Liver (tissue), 9 donors: ENCODE results near the gene RREB1. TPM values are rescaled to one million over a fixed set of nuclear protein-coding genes. Genes with fewer than 3 reads are reported as not detected.

Experiments used
- DNase-seq: peaks from one replicate; pipeline ENCODE4 v3.0.0-alpha.2; 2017; ENCODE audit warnings: low spot score
- H3K27ac ChIP-seq, 2 donors: one replicate each; pipeline ENCODE4 v1.7.0; 2013; ENCODE audit warnings: inconsistent platforms in 2 of 2, low read length in 2 of 2, control low read depth in 1 of 2, low read depth in 1 of 2, mild to moderate bottlenecking in 1 of 2
- H3K27me3 ChIP-seq, 4 donors: one replicate each; pipeline versions ENCODE4 v1.6.1 to v1.7.0; 2013; ENCODE audit warnings: low read length in 3 of 4, inconsistent platforms in 1 of 4, mild to moderate bottlenecking in 1 of 4, moderate library complexity in 1 of 4; ENCODE audit not compliant: control insufficient read depth in 4 of 4, insufficient read depth in 4 of 4
- H3K36me3 ChIP-seq, 4 donors: one replicate each; pipeline versions ENCODE4 v1.6.1 to v1.7.0; 2013; ENCODE audit warnings: low read length in 3 of 4, mild to moderate bottlenecking in 3 of 4, low read depth in 1 of 4, moderate library complexity in 1 of 4; ENCODE audit not compliant: control insufficient read depth in 4 of 4, insufficient read depth in 3 of 4
- H3K4me1 ChIP-seq, 4 donors: one replicate each; pipeline versions ENCODE4 v1.6.1 to v1.7.0; 2013; ENCODE audit warnings: low read length in 3 of 4, mild to moderate bottlenecking in 3 of 4, moderate library complexity in 1 of 4; ENCODE audit not compliant: control insufficient read depth in 4 of 4, insufficient read depth in 4 of 4
- H3K4me3 ChIP-seq, 3 donors: one replicate each; pipeline versions ENCODE4 v1.6.1 to v1.7.0; 2013; ENCODE audit warnings: low read length in 3 of 3, control low read depth in 1 of 3, low read depth in 1 of 3, mild to moderate bottlenecking in 1 of 3
- H3K9ac ChIP-seq, 2 donors: one replicate each; pipeline ENCODE4 v1.7.0; 2013; ENCODE audit warnings: low read length in 2 of 2, mild to moderate bottlenecking in 2 of 2, moderate library complexity in 2 of 2, control low read depth in 1 of 2, low read depth in 1 of 2
- H3K9me3 ChIP-seq, 4 donors: one replicate each; pipeline versions ENCODE4 v1.6.1 to v1.7.0; 2013; ENCODE audit warnings: low read length in 3 of 4; ENCODE audit not compliant: control insufficient read depth in 4 of 4
- EGR1 ChIP-seq, 2 donors: IDR thresholded peaks; 2 replicates each; pipeline ENCODE4 v1.6.1; 2016 to 2018; ENCODE audit warnings: antibody characterized with exemption in 2 of 2, low read depth in 2 of 2
- FOXA1 ChIP-seq: IDR thresholded peaks from 2 replicates; pipeline ENCODE4 v1.6.1; 2016; ENCODE audit warnings: antibody characterized with exemption
- GABPA ChIP-seq, 2 donors: IDR thresholded peaks in 1 of 2; conservative IDR thresholded peaks in 1 of 2; 2 replicates each; pipeline ENCODE4 v1.6.1; 2016; ENCODE audit warnings: antibody characterized with exemption in 2 of 2, mild to moderate bottlenecking in 1 of 2, moderate library complexity in 1 of 2
- HNF4A ChIP-seq, 2 donors: conservative IDR thresholded peaks; 2 replicates each; pipeline ENCODE4 v1.6.1; 2016; ENCODE audit warnings: antibody characterized with exemption in 2 of 2, mild to moderate bottlenecking in 2 of 2
- NR2F2 ChIP-seq: IDR thresholded peaks from 2 replicates; pipeline ENCODE4 v1.6.1; 2016; ENCODE audit warnings: antibody characterized with exemption
- RAD21 ChIP-seq, 2 donors: IDR thresholded peaks; 2 replicates each; pipeline ENCODE4 v1.6.1; 2016; ENCODE audit warnings: antibody characterized with exemption in 2 of 2, mild to moderate bottlenecking in 2 of 2
- RXRA ChIP-seq, 2 donors: IDR thresholded peaks; 2 replicates each; pipeline ENCODE4 v1.6.1; 2017 to 2018; ENCODE audit warnings: antibody characterized with exemption in 2 of 2, mild to moderate bottlenecking in 1 of 2
- YY1 ChIP-seq: IDR thresholded peaks from 2 replicates; pipeline ENCODE4 v1.6.1; 2016; ENCODE audit warnings: antibody characterized with exemption, mild to moderate bottlenecking
- WGBS: extraction: QIAGEN DNeasy Blood & Tissue Kit; methylation state at CpG from one replicate; pipeline ENCODE4 v1.1.7; 2013; 5-methylcytosine and 5-hydroxymethylcytosine counted together
- polyA plus RNA-seq, 2 donors: library from polyadenylated mRNA; stranded (reverse) in 1 of 2; unstranded in 1 of 2; fragments of 200-250 nt in 1 of 2; fragments of >200 nt in 1 of 2; fragmentation: Nextera tagmentation in 1 of 2; extraction: Ambion mirVana in 1 of 2; gene quantifications; one replicate each; pipeline versions ENCODE4 v1.2.1 to v1.2.3, GENCODE V29; 2013 to 2015
- total RNA-seq, 2 donors: library from RNA; depleted of rRNA; stranded (reverse); fragments of >200 nt; gene quantifications; one replicate each; pipeline ENCODE4 v1.2.3, GENCODE V29; 2014
- TF ChIP-seq, protein P1 (sequence below): IDR thresholded peaks from 2 replicates; pipeline ENCODE4 v1.6.1; 2016; ENCODE audit warnings: antibody characterized with exemption
- TF ChIP-seq, protein P2 (sequence below): IDR thresholded peaks from 2 replicates; pipeline ENCODE4 v1.6.1; 2016; ENCODE audit warnings: antibody characterized with exemption
- TF ChIP-seq, protein P3 (sequence below): IDR thresholded peaks from 2 replicates; pipeline ENCODE4 v1.6.1; 2016; ENCODE audit warnings: antibody characterized with exemption, mild to moderate bottlenecking
- donor health status: healthy.
- donor health status: healthy.
- donor health status: healthy.
- donor health status: healthy.
- donor health status: healthy.

Gene RREB1
- total and polyA plus RNA-seq, 4 donors, result 10.1 to 28.9 (median 17.3) TPM

DNA sequence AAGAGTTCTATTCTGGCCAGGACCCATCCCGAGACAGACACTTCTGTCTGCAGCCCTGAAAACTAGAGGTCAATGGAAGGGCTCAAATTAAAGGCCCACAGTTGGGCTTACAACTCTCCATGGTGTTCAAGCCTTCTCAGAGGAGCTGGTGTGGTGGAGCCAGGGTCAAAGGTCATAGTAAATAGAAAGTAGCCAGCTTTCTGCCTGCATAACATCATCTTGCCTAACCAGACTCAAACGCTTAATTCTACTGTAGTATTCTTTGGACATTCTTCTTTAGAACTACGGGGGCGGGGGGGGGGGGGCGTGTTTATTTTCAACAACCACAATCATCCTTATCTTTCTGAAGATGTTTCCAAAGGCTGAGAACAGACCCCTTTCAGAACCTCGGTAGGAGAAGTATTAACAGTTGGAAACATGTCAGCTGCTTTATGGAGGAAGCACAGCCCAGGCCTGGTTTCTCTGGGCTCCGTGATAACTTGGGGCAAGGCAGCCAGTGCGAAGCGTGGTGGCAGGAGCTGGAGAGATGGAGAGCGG is 1.5 kb upstream of the RREB1 start:
- H3K27me3 ChIP-seq, result no peaks in the 10 kb centered on the region
- H3K27ac ChIP-seq, result peak overlapping the region; percentile 96 to 99
- H3K9me3 ChIP-seq, result no peaks in the 10 kb centered on the region
- H3K4me1 ChIP-seq, result peaks cover 4 to 26% (median 23%) of the 10 kb centered on the region in 4 donors
- DNase-seq, result no peak
- no peaks in the 10 kb centered on the region for H3K36me3 ChIP-seq
- no peak overlapping the region for H3K4me3 ChIP-seq
- TF ChIP-seq EGR1 (IDR thresholded peaks at IDR 0.05; ENCODE audit: low read depth in 2 of 2) (no peak), RAD21 (IDR thresholded peaks at IDR 0.05) (peak in 1 of 2 donors; percentile 10), HNF4A (conservative IDR thresholded peaks at IDR 0.05) (peak; percentile 30 to 53), NR2F2 (peak; percentile 40), GABPA (IDR thresholded peaks at IDR 0.05 in 1 of 2, conservative IDR thresholded peaks at IDR 0.05 in 1 of 2) (no peak)
- TF ChIP-seq, protein P1, sequence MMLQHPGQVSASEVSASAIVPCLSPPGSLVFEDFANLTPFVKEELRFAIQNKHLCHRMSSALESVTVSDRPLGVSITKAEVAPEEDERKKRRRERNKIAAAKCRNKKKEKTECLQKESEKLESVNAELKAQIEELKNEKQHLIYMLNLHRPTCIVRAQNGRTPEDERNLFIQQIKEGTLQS, result no peak
- WGBS, result 36% methylated on average over 10 of the region's 10 CpGs
- peak overlapping the region in 1 of 2 donors; percentile 39 for H3K9ac ChIP-seq

DNA sequence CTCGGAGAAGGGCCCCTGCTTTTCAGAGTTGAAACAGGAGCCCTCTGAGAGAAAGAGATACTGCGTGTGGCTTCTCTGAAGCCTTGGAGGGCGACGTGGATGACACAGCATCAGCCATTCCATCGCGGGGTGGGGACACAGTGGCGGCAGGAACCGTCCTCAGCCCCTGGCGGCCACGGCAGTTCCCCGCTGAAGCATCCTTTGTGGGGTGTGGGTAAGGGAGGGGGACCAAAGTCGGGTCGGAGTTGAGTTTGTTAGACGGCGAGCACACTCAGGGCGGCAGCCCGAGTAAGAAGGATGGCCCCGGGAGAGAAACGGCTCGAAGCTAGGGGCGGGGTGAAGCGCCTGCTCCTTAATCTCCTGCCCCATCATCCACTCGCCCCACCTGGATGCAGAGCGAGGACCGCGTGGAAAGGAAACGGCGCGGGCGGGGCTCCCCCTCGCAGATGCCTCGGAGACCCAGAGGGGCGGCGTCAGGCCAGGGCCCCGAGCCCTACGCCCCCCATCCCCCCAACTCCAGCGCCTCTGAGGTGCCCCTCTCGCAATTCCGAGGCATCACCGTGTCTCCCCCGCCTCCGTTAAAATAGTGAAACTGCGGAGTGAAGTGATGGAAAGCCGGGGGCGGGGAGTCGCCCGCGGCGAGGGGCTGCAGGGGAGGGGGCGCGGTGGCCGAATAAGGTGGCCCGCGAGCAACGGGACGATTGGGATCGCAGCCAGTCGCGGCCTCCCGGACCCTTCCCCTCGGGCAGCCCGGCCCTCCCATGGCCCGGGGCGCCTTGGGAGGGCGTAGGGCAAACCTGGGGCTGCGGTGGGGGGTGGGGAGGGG is 796 bp upstream of the RREB1 start:
- peaks cover 4 to 32% (median 27%) of the 10 kb centered on the region in 4 donors for H3K4me1 ChIP-seq
- H3K9ac ChIP-seq, result peak overlapping the region in 1 of 2 donors; percentile 39
- H3K27ac ChIP-seq, result peak overlapping the region; percentile 96 to 99
- no peaks in the 10 kb centered on the region for H3K27me3 ChIP-seq
- H3K9me3 ChIP-seq, result no peaks in the 10 kb centered on the region
- no peak for TF ChIP-seq NR2F2
- TF ChIP-seq, protein P2, sequence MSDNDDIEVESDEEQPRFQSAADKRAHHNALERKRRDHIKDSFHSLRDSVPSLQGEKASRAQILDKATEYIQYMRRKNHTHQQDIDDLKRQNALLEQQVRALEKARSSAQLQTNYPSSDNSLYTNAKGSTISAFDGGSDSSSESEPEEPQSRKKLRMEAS, result no peak
- TF ChIP-seq RAD21 (IDR thresholded peaks at IDR 0.05), result peak in 1 of 2 donors; percentile 45
- 9% methylated on average over 66 of the region's 66 CpGs for whole genome bisulfite sequencing
- peak overlapping the region; percentile 61 to 100 (median 92) for H3K4me3 ChIP-seq
- peak; percentile 74 for DNase-seq
- H3K36me3 ChIP-seq, result no peaks in the 10 kb centered on the region

DNA sequence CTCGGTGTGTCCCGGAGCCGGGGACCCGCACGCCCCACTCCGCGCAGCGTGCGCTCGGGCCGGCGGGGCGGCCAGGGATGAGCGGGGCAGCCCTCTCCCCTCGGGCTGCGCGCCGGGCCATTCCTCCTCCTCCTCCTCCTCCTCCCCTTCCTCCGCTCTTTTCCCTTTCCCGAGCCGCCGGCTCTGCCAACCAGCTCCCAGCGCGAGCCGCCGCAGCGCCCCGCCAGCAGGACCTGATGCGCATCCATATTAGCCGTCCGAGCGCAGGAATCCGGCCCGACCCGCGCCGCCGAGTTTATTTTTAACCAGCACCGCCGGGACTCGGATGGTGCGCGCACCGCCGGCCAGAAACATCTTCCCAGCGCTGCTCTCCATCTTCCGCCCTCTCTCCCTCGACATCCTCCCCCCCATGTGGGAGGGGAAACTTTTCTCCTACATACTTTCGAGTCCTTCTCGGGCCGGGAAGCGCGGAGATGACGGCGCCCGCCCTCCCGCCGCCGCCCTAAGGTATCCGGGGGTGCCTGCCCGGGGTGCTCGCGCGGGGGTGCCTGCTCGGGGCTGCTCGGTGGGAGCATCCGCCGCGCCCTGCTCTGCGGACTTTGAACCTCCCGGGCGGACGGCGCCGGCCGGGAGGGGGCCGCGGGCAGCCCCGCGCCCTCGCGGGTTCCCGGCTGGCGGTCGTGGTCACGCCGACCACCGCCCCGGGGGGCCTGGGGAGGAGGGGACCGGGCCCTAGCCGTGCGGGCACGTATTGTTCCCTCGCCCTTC is 619 bp downstream of the RREB1 start:
- H3K4me1 ChIP-seq, result peaks cover 4 to 46% (median 40%) of the 10 kb centered on the region in 4 donors
- peak overlapping the region; percentile 91 to 92 for H3K9ac ChIP-seq
- WGBS, result under 1% methylated on average over 94 of the region's 94 CpGs

More for the DNA sequence above, 619 bp downstream of the RREB1 start:
- TF ChIP-seq FOXA1 (no peak), RXRA (IDR thresholded peaks at IDR 0.05) (no peak), YY1 (peak; percentile 73)
- TF ChIP-seq, protein P3, sequence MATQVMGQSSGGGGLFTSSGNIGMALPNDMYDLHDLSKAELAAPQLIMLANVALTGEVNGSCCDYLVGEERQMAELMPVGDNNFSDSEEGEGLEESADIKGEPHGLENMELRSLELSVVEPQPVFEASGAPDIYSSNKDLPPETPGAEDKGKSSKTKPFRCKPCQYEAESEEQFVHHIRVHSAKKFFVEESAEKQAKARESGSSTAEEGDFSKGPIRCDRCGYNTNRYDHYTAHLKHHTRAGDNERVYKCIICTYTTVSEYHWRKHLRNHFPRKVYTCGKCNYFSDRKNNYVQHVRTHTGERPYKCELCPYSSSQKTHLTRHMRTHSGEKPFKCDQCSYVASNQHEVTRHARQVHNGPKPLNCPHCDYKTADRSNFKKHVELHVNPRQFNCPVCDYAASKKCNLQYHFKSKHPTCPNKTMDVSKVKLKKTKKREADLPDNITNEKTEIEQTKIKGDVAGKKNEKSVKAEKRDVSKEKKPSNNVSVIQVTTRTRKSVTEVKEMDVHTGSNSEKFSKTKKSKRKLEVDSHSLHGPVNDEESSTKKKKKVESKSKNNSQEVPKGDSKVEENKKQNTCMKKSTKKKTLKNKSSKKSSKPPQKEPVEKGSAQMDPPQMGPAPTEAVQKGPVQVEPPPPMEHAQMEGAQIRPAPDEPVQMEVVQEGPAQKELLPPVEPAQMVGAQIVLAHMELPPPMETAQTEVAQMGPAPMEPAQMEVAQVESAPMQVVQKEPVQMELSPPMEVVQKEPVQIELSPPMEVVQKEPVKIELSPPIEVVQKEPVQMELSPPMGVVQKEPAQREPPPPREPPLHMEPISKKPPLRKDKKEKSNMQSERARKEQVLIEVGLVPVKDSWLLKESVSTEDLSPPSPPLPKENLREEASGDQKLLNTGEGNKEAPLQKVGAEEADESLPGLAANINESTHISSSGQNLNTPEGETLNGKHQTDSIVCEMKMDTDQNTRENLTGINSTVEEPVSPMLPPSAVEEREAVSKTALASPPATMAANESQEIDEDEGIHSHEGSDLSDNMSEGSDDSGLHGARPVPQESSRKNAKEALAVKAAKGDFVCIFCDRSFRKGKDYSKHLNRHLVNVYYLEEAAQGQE, result peak; percentile 33
- H3K4me3 ChIP-seq, result peak overlapping the region; percentile 92 to 100 (median 96)
- no peaks in the 10 kb centered on the region for H3K9me3 ChIP-seq
- peak; percentile 70 for DNase-seq
- H3K27ac ChIP-seq, result peak overlapping the region; percentile 96 to 99
- no peaks in the 10 kb centered on the region for H3K27me3 ChIP-seq
- H3K36me3 ChIP-seq, result no peaks in the 10 kb centered on the region
